ENCODE measurements around the gene GCNT1.
A peak's percentile ranks its signal among the peaks of the same experiment; 100 is the strongest.
"Not testable (repeated sequence)": the region's sequence is repeated elsewhere in the genome, so short reads cannot be mapped to it uniquely, and the experiment has no call there.

Gene GCNT1

DNA sequence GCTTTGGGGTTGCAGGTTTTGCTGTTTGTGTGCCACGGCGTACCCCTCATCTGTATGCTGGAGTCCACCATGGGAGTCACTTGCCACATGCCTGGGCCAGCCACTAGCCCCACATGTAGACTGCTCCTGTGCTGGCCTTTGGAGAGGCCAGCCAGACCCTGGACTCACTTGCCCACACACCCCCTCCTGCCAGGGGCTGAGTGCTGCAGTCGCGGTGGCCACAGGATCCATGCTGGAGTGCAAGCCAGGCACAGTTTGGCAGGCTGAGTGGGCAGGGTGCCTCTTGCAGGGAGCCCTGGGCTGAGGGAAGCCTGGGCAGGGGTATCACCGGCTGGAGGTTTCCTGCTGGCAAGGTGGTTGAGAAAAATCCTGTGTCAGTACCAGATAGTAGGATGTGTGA lies 25.6 kb upstream of the GCNT1 start:
- no peak for DNase-seq (ENCODE audit: low read depth)
- TF ChIP-seq, protein P1, sequence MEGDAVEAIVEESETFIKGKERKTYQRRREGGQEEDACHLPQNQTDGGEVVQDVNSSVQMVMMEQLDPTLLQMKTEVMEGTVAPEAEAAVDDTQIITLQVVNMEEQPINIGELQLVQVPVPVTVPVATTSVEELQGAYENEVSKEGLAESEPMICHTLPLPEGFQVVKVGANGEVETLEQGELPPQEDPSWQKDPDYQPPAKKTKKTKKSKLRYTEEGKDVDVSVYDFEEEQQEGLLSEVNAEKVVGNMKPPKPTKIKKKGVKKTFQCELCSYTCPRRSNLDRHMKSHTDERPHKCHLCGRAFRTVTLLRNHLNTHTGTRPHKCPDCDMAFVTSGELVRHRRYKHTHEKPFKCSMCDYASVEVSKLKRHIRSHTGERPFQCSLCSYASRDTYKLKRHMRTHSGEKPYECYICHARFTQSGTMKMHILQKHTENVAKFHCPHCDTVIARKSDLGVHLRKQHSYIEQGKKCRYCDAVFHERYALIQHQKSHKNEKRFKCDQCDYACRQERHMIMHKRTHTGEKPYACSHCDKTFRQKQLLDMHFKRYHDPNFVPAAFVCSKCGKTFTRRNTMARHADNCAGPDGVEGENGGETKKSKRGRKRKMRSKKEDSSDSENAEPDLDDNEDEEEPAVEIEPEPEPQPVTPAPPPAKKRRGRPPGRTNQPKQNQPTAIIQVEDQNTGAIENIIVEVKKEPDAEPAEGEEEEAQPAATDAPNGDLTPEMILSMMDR (IDR thresholded peaks at IDR 0.05; ENCODE audit: low read depth, low read length, missing control alignments), result no peak
- H3K4me3 ChIP-seq (ENCODE audit: low read depth, low read length), result no peak overlapping the region

DNA sequence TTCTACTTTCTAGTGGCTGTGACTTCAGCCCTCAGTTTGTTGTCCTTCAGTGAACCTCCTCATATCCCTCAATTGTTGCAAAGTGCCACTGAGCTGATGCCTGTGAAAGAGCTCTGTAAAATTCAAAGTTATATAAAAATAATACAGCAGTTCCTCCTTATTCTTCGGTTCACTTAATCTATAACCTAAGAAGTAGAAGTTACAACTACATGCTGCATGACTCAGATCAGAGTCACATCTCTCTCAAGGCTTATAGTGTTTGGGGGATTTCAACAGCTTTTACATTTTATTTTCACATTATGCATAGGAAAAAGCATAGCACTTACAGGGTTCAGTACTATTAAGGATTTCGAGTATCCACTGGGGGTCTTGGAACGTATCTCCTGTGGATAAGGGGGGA lies 25.1 kb upstream of the GCNT1 start:
- TF ChIP-seq, protein P1 (IDR thresholded peaks at IDR 0.05; ENCODE audit: low read depth, low read length, missing control alignments), result no peak
- H3K4me3 ChIP-seq (ENCODE audit: low read depth, low read length), result no peak overlapping the region
- no peak for DNase-seq (ENCODE audit: low read depth)

DNA sequence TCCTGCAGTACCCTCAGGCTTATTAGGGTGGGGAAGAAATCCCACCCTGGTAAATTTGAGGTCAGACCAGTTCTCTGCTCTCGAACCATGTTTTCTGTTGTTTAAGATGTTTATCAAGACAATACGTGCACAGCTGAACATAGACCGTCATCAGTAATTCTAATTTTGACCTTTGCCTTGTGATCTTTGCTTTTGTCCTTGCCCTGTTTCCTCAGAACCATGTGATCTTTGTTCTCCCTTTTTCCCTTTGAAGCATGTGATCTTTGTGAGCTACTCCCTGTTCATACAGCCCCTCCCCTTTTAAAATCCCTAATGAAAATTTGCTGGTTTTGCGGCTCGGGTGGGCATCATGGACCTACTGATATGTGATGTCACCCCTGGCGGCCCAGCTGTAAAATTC lies 24.1 kb upstream of the GCNT1 start:
- not testable (repeated sequence) for H3K4me3 ChIP-seq (ENCODE audit: low read depth, low read length); DNase-seq (ENCODE audit: low read depth)

DNA sequence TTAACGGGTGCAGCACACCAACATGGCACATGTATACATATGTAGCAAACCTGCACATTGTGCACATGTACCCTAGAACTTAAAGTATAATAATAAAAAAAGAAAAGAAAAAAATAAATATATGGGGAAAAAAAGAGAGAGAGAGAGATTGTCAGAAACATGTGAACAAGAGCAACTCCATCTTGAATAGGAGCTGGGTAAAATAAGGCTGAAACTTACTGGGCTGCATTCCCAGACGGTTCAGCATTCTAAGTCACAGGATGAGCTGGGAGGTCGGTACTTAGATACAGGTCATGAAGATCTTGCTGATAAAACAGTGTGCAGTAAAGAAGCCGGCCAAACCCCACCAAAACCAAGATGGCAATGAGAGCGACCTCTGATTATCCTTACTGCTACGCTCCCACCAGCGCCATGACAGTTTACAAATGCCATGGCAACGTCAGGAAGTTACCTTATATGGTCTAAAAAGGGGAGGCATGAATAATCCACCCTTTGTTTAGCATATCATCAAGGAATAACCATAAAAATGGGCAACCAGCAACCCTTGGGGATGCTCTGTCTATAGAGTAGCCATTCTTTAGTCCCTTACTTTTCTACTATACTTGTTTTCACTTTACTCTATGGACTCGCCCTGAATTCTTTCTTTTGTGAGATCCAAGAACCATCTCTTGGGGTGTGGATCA lies 21.8 kb upstream of the GCNT1 start:
- H3K4me3 ChIP-seq (ENCODE audit: low read depth, low read length); DNase-seq (ENCODE audit: low read depth): not testable (repeated sequence)

DNA sequence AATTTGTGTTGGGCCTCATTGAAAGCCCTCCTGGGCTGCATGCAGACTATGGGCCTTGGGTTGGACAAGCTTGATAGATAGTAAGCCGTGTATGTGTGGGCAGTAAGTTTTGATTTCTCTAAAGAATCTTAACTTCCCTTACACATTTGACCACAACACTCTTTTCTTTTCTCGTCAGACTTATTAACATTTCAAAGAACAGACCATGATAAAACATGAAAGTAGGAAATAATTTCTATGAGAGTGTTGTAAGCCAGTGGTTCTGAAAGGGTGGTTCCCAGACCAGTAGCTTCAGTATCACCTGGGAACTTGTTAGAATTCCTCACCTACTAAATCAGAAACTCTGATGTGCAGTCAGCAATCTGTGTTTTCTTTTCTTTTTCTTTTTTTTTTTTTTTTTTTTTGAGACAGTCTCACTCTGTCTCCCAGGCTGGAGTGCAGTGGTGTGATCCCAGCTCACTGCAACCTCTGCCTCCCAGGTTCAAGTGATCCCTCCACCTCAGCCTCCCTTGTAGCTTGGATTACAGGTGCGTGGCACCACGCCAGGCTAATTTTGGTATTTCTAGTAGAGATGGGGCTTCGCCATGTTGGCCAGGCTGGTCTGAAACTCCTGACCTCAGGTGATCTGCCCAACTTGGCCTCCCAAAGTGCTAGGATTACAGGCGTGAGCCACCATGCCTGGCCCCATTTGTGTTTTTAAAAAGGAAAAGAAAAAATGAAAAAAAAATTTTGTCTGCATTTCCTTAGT lies 20.0 kb upstream of the GCNT1 start:
- DNase-seq (ENCODE audit: low read depth), result peak; percentile 58
- TF ChIP-seq, protein P1 (IDR thresholded peaks at IDR 0.05; ENCODE audit: low read depth, low read length, missing control alignments), result no peak
- no peak overlapping the region for H3K4me3 ChIP-seq (ENCODE audit: low read depth, low read length)

DNA sequence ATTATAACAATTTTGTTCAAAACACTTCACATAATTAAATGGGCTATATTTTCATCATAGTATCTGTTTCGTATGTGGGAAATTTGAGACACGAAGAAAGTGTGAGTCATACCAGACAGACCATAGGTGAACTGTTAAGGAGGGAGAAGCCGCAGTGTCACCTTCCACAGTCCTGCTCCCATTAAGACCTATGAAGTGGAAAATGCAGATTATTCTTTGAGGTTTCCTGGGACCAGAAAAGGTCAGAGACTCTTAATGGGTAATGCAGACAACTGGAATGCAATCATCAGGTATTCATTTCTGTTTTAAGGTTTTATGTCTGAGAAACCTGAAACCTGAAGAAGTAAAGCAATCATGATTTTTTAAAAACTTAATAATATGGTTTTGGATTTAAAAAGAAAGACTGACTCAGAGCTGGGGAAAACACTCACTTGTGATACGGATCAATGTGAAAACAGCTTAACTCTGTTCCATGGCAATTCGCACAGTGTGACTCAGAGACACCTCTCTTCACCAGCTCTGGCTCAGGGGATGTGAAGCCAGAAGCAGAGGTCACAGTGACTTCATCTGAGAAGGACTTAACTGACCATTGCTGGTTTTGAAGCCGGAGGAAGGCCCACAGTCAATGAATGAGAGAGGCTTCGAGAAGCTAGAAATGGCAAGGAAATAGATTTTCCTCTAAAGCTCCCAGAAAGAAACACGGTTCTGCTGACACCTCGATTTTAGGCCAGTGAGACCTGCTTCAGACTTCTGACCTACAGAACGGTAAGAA lies 17.2 kb upstream of the GCNT1 start:
- DNase-seq (ENCODE audit: low read depth), result no peak
- no peak overlapping the region for H3K4me3 ChIP-seq (ENCODE audit: low read depth, low read length)
- TF ChIP-seq, protein P1 (IDR thresholded peaks at IDR 0.05; ENCODE audit: low read depth, low read length, missing control alignments), result no peak

DNA sequence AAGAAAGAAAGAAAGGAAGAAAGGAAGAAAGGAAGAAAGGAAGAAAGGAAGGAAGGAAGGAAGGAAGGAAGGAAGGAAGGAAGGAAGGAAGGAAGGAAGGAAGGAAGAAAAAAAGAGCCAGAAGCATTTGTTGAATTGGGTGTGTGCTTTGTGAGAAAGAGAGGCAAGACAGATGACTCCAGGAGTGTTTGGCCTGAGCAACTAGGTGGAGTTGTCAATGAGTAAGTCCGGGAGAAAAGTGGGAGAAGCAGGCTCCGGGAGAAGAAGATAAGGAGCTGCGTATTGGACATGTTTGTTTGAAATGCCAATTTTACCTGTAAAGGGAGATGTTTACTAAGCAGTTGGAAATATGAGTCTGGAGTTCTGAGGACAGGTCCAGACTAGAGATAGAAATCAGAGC lies 15.1 kb upstream of the GCNT1 start:
- TF ChIP-seq, protein P1 (IDR thresholded peaks at IDR 0.05; ENCODE audit: low read depth, low read length, missing control alignments), result no peak
- H3K4me3 ChIP-seq (ENCODE audit: low read depth, low read length), result no peak overlapping the region
- no peak for DNase-seq (ENCODE audit: low read depth)

Measured in GM12864 (cell line).